RKO (cell line): ENCODE data around the gene MAP7.
A peak's percentile ranks its signal among the peaks of the same experiment; 100 is the strongest.
"Not testable (repeated sequence)": the region's sequence is repeated elsewhere in the genome, so short reads cannot be mapped to it uniquely, and the experiment has no call there.

ENCODE experiments used
- DNase-seq: peaks from one replicate; pipeline ENCODE4 v3.0.0-alpha.2; 2016; ENCODE audit warnings: low spot score

Gene MAP7

GRCh38 chr6:136550330-136551071 lies at the start of gene MAP7:
Gene MAP7 (minus strand): TSS chr6:136550422. CDS start chr6:136550408, 14 bp downstream.
- DNase-seq = peak; percentile 52

- no peak for DNase-seq
Measured at GRCh38 chr6:136599329-136600011, 49.2 kb upstream of the MAP7 start.

DNA sequence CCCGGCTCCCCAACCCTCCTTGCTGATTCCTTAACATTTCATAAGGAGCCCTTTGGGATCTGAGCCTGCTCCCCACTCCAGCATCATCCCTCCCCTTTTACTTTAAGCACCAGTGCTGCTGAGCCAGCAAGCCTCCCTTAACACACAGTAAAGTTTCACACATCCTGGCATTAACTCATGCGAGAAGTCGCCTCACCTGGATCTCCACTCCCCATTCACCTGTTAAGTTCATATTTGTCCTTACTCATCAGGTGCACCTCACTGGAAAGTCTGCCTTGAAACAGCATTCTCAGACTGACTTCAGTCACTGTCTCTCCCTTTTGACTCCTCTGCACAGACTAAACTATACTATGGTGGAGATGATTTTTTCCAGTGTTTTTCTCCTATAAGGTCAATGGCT lies 47.8 kb upstream of the MAP7 start:
- no peak for DNase-seq

- DNase-seq = no peak
Measured at GRCh38 chr6:136594671-136595070, 44.4 kb upstream of the MAP7 start.

- peak; percentile 98 for DNase-seq
Measured at GRCh38 chr6:136593748-136594490, 43.7 kb upstream of the MAP7 start.

GRCh38 chr6:136592930-136593673 lies 42.9 kb upstream of the MAP7 start:
- DNase-seq = no peak

- DNase-seq = no peak
Measured at GRCh38 chr6:136591617-136592016, 41.4 kb upstream of the MAP7 start.

GRCh38 chr6:136590846-136591245 lies 40.6 kb upstream of the MAP7 start:
- not testable (repeated sequence) for DNase-seq

DNA sequence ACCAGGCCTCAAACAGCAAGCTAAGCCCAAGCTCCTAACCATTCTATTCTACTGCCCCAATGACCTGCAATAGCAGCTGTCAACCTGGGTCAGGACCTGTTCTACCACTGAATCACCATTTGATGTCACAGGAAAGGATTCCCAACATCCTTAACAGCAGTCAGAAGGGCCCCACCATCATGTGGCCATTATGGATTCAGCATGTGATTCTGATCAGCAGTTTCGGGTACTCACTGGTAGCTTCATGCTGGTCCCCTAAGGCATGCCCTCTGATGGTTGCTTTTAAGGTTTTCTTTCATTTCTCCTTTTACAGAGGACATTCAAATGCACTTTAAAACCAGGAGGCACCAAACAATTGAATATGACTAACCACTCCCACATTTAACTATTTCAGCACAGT lies 37.3 kb upstream of the MAP7 start:
- DNase-seq = no peak

DNA sequence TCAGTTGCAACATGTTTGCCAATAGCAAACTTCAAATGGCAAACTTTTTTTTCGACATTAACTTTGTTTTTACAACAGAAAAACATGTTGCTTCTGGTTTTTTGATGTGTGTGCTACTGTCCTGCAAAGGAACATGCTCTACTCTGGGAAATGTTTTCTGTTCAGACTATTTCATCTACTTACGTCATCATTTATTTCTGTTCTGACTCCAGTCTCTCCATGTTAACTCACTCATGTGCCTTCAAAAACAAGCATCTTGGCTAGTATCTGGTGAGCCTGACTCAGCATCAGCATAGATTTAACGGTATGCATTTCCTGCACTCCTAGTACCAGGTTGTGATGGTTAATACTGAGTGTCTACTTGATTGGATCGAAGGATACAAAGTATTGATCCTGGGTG lies 36.1 kb upstream of the MAP7 start:
- DNase-seq = peak; percentile 30

DNA sequence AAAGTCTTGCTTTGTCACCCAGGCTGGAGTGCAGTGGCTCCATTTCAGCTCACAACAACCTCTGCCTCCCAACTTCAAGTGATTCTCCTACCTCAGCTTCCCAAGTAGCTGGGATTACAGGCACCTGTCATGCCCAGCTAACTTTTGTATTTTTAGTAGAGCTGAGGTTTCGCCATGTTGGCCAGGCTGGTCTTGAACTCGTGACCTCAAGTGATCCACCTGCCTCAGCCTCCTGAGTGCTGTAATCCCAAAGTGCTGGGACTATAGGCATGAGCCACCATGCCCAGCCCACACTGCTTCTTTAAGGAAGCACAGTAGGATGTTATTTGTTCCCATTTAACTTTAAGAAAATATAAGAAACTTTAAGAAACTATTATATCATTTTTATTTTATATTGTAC lies 35.3 kb upstream of the MAP7 start:
- DNase-seq = not testable (repeated sequence)

DNA sequence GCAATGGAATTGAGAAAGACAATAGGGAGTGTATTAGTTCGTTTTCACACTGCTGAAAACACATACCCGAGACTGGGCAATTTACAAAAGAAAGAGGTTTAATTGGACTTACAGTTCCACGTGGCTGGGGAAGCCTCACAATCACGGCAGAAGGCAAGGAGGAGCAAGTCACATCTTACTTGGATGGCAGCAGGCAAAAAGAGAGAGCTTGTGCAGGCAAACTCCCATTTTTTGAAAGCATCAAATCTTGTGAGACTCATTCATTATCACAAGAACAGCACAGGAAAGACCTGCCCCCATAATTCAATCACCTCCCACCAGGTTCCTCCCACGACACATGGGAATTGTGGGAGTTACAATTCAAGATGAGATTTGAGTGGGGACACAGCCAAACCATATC lies 34.1 kb upstream of the MAP7 start:
- not testable (repeated sequence) for DNase-seq

DNA sequence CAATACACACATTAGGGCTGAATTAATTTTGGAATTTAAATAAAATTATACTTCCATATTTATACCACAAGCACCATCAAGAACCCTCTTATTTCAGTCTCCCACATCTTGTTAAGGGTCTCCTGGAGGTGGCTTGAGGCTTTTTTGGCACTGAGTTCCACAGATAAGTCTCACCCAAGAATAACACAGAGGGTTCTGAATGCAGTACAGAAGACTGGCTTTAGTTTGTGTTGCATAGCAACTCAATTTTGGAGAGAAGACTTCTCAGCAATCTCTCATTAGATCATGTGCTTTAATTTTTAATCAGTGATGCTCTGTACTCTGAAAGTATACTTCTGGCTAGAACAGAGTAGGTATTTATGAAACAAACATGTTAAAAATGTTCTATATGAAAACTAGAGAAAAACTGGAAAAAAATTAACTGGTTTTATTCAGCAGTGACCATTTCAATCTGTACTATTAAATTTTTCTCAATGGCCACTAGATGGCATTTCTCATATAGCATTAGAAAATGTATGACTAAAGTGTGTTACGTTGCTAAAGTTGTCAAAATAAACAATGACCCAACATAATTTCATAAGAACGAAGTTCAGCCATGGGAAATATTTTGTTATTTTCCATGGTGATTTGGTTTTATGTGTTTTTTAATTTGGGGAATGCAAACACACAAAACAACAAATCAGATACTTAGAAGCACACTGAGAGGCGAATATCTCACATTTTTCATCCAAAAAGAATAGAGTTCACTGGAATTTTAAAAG lies 32.7 kb upstream of the MAP7 start:
- peak; percentile 91 for DNase-seq

DNA sequence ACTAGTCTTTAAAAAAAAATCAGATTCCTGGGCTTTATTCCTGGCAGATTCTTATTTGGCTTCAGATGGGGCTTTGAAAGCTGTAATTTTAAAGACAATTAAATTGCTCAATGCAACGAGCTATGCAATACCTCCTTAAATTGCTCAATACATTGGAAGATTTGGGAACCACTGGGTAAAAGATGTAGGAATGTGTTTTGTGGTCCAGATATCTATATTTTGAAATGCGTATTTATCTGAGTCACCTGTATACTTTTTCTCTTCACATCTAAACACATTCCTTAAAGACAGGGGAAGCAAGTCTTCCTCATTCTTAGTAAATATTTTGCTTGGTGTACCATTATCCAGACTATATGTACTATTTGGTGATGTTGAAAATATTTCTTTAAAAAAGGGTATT lies 29.6 kb upstream of the MAP7 start:
- no peak for DNase-seq

GRCh38 chr6:136576821-136577220 lies 26.6 kb upstream of the MAP7 start:
- DNase-seq = no peak

GRCh38 chr6:136571496-136571895 lies 21.3 kb upstream of the MAP7 start:
- no peak for DNase-seq

GRCh38 chr6:136571065-136571464 lies 20.8 kb upstream of the MAP7 start:
- no peak for DNase-seq

DNA sequence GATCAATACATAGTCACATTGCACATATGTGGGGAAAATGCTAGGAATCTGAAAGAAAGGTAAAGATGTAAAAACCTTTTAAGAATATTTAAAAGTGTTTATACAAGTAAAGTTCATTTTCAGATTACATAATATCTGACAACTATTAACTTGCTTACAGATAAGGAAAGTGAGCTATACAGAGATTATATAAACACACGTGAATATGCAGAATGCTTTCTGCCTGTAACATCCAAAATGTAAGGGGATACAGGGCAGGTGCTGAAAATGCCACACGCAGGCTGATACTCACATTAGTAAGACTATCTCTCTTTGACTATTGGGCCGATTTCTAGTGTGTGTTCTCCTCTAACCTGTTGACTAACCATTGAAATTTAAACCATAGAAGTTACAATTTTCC lies 17.9 kb upstream of the MAP7 start:
- DNase-seq = no peak

GRCh38 chr6:136567688-136568087 lies 17.5 kb upstream of the MAP7 start:
- no peak for DNase-seq

- DNase-seq = no peak
Measured at GRCh38 chr6:136566851-136567250, 16.6 kb upstream of the MAP7 start.

GRCh38 chr6:136566007-136566487 lies 15.8 kb upstream of the MAP7 start:
- no peak for DNase-seq
